Gastrocnemius medialis (tissue), 4 donors: ENCODE results near the gene PROX1.

Experiments used
- POLR2A ChIP-seq, 2 donors: fragments of 450-650 bp; IDR thresholded peaks; one replicate each; pipeline ENCODE4 v1.6.1; 2017; ENCODE audit warnings: antibody characterized with exemption in 2 of 2, mild to moderate bottlenecking in 2 of 2, moderate library complexity in 2 of 2
- TF ChIP-seq, protein P1 (sequence below), 5 experiments: fragments of 450-650 bp in 3 of 5; fragments of 200-600 bp in 2 of 5; sonication (generic) in 2 of 5; IDR thresholded peaks in 4 of 5; conservative IDR thresholded peaks in 1 of 5; 1 replicate in 4 of 5; 2 replicates in 1 of 5; pipeline ENCODE4 v1.5.1; 2016 to 2019; ENCODE audit warnings: antibody characterized with exemption in 5 of 5, mild to moderate bottlenecking in 3 of 5, moderate library complexity in 3 of 5

DNA sequence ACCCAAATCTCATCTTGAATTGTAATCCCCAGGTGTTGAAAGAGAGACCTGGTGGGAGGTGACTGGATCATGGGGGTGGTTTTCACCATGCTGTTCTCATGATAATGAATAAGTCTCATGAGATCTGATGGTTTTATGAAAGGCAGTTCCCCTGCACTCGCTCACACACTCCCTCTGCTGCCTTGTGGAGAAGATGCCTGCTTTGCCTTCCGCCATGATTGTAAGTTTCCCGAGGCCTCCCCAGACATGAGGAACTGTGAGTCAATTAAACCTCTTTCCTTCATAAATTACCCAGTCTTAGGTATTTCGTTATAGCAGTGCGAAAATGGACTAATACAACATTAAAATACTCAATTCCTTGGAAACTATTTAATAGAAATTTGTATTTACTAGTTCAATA is 99.2 kb downstream of the PROX1 start:
- TF ChIP-seq, protein P1, sequence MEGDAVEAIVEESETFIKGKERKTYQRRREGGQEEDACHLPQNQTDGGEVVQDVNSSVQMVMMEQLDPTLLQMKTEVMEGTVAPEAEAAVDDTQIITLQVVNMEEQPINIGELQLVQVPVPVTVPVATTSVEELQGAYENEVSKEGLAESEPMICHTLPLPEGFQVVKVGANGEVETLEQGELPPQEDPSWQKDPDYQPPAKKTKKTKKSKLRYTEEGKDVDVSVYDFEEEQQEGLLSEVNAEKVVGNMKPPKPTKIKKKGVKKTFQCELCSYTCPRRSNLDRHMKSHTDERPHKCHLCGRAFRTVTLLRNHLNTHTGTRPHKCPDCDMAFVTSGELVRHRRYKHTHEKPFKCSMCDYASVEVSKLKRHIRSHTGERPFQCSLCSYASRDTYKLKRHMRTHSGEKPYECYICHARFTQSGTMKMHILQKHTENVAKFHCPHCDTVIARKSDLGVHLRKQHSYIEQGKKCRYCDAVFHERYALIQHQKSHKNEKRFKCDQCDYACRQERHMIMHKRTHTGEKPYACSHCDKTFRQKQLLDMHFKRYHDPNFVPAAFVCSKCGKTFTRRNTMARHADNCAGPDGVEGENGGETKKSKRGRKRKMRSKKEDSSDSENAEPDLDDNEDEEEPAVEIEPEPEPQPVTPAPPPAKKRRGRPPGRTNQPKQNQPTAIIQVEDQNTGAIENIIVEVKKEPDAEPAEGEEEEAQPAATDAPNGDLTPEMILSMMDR (IDR thresholded peaks at IDR 0.05 in 4 of 5, conservative IDR thresholded peaks at IDR 0.05 in 1 of 5), result no peak
- TF ChIP-seq POLR2A (IDR thresholded peaks at IDR 0.05), result no peak
